GM12878 (cell line): Measurements from ENCODE around the gene SGMS1. TPM values are rescaled to one million over a fixed set of nuclear protein-coding genes. Genes with fewer than 3 reads are reported as not detected.

Experiments used
- ATAC-seq: fragments of 200-7000 bp; cut with Tn5 transposase; 3 replicates; pipeline ENCODE4 v1.9.1; 2020; ENCODE audit warnings: mild to moderate bottlenecking, moderate library complexity
- BruUV-seq: library from RNA; stranded (reverse); fragments of 400-500 nt; replicated peaks from 2 replicates; lab custom pipeline; 2021; lab: Mats Ljungman, UMichigan
- CTCF ChIA-PET: fragments of 300-600 bp; sonication (Branson Sonifier 250); formaldehyde crosslinking; extraction: SDS; loops from one replicate; lab custom pipeline; 2021; ENCODE audit warnings: inconsistent platforms; lab: Yijun Ruan, JAX
- POLR2A ChIA-PET: fragments of 350-600 bp; formaldehyde crosslinking; extraction: SDS; loops from one replicate; lab custom pipeline; 2021; ENCODE audit warnings: inconsistent platforms; lab: Charles Lee
- RAD21 ChIA-PET: fragments of 300-600 bp; sonication (Branson Sonifier 250); formaldehyde crosslinking; loops from one replicate; lab custom pipeline; 2023; ENCODE audit warnings: antibody characterized with exemption; ENCODE audit not compliant: unreplicated experiment; lab: Charles Lee
- SMC1A ChIA-PET: fragments of 300-600 bp; sonication (Branson Sonifier 250); formaldehyde crosslinking; loops from one replicate; lab custom pipeline; 2023; ENCODE audit not compliant: unreplicated experiment, uncharacterized antibody; lab: Charles Lee
- DNase-seq: peaks from one replicate; pipeline ENCODE4 v3.0.0-alpha.2; 2011; ENCODE audit warnings: low read depth, low spot score
- FAIRE-seq: peaks from 3 replicates; lab custom pipeline; 2011; peaks lifted over from hg19 to GRCh38; lab: Jason Lieb, UNC
- H2AFZ ChIP-seq: 2 replicates; pipeline ENCODE4 v1.6.0; 2011; ENCODE audit warnings: low read depth, low read length, control low read depth; ENCODE audit not compliant: control insufficient read depth
- H3K27ac ChIP-seq: 2 replicates; pipeline ENCODE4 v1.5.1; 2011; ENCODE audit warnings: control low read depth; ENCODE audit not compliant: control insufficient read depth, insufficient read depth
- H3K27me3 ChIP-seq, 2 experiments: replicated peaks in 1 of 2; 2 replicates each; pipeline versions ENCODE4 v1.6.0 to v1.6.1; 2011; ENCODE audit warnings: low read length in 1 of 2; ENCODE audit not compliant: control insufficient read depth in 2 of 2, insufficient read depth in 2 of 2
- H3K36me3 ChIP-seq, 2 experiments: 2 replicates each; pipeline ENCODE4 v1.5.1; 2011; ENCODE audit warnings: low read length in 1 of 2; ENCODE audit not compliant: control insufficient read depth in 2 of 2, insufficient read depth in 2 of 2
- H3K4me1 ChIP-seq: 2 replicates; pipeline ENCODE4 v1.6.1; 2011; ENCODE audit warnings: mild to moderate bottlenecking, low read length, moderate library complexity, mixed read lengths; ENCODE audit not compliant: control insufficient read depth, insufficient read depth
- H3K4me2 ChIP-seq: 2 replicates; pipeline ENCODE4 v1.6.0; 2011; ENCODE audit warnings: control low read depth; ENCODE audit not compliant: control insufficient read depth, insufficient read depth
- H3K4me3 ChIP-seq: fragments of 200-600 bp; sonication (generic); 2 replicates; pipeline ENCODE4 v1.5.1; 2016
- H3K79me2 ChIP-seq: 2 replicates; pipeline ENCODE4 v1.6.0; 2011; ENCODE audit warnings: low read length; ENCODE audit not compliant: control insufficient read depth, insufficient read depth
- H3K9ac ChIP-seq: 2 replicates; pipeline ENCODE4 v1.8.0; 2011; ENCODE audit warnings: low read length, control low read depth, mixed read lengths; ENCODE audit not compliant: control insufficient read depth, insufficient read depth
- H3K9me3 ChIP-seq: replicated peaks from 3 replicates; pipeline ENCODE4 v1.5.1; 2011; ENCODE audit warnings: mild to moderate bottlenecking, low read length; ENCODE audit not compliant: control insufficient read depth, insufficient read depth
- H4K20me1 ChIP-seq: 2 replicates; pipeline ENCODE4 v1.6.0; 2011; ENCODE audit not compliant: control insufficient read depth, insufficient read depth
- ATF2 ChIP-seq: IDR thresholded peaks from 2 replicates; pipeline ENCODE4 v1.6.1; 2012; ENCODE audit warnings: low read length, inconsistent platforms
- BACH1 ChIP-seq: fragments of 450-650 bp; IDR thresholded peaks from 2 replicates; pipeline ENCODE4 v1.6.1; 2017; ENCODE audit warnings: mild to moderate bottlenecking, borderline replicate concordance
- CHD2 ChIP-seq: IDR thresholded peaks from 2 replicates; pipeline ENCODE4 v1.6.1; 2011; ENCODE audit warnings: low read depth, low read length, improper control_type of control experiment, borderline replicate concordance
- CREB1 ChIP-seq: IDR thresholded peaks from 2 replicates; pipeline ENCODE4 v1.6.1; 2012; ENCODE audit warnings: low read depth, mild to moderate bottlenecking, inconsistent platforms
- ESRRA ChIP-seq: IDR thresholded peaks from 2 replicates; pipeline ENCODE4 v1.6.1; 2012; ENCODE audit warnings: mild to moderate bottlenecking, low read length, improper control_type of control experiment
- GABPA ChIP-seq: IDR thresholded peaks from 2 replicates; pipeline ENCODE4 v1.6.1; 2014; ENCODE audit warnings: antibody characterized with exemption, low read depth, mild to moderate bottlenecking, inconsistent platforms
- HDAC2 ChIP-seq: fragments of 200-600 bp; sonication (generic); IDR thresholded peaks from 2 replicates; pipeline ENCODE4 v1.6.1; 2017
- IKZF1 ChIP-seq: fragments of 450-650 bp; conservative IDR thresholded peaks from 2 replicates; pipeline ENCODE4 v1.6.1; 2017; ENCODE audit warnings: antibody characterized with exemption, mild to moderate bottlenecking
- IKZF2 ChIP-seq, 2 experiments: fragments of 450-650 bp; IDR thresholded peaks; 2 replicates each; pipeline ENCODE4 v1.6.1; 2017; ENCODE audit warnings: mild to moderate bottlenecking in 2 of 2, moderate library complexity in 2 of 2
- MEF2A ChIP-seq: IDR thresholded peaks from 2 replicates; pipeline ENCODE4 v1.6.1; 2011; ENCODE audit warnings: low read depth, mild to moderate bottlenecking, low read length, moderate library complexity; ENCODE audit not compliant: insufficient read depth
- PAX8 ChIP-seq: fragments of 450-650 bp; IDR thresholded peaks from 2 replicates; pipeline ENCODE4 v1.6.1; 2017; ENCODE audit warnings: mild to moderate bottlenecking, moderate library complexity
- RBBP5 ChIP-seq: fragments of 200-600 bp; sonication (generic); conservative IDR thresholded peaks from 2 replicates; pipeline ENCODE4 v1.6.1; 2016
- RFX5 ChIP-seq: IDR thresholded peaks from 2 replicates; pipeline ENCODE4 v1.6.1; 2011; ENCODE audit warnings: low read depth, low read length, improper control_type of control experiment
- SRF ChIP-seq, 2 experiments: IDR thresholded peaks; 2 replicates each; pipeline ENCODE4 v1.6.1; 2011; ENCODE audit warnings: low read depth in 2 of 2, low read length in 2 of 2, mild to moderate bottlenecking in 1 of 2, moderate library complexity in 1 of 2
- WGBS: methylation state at CpG from one replicate; pipeline ENCODE4 v1.1.6; 2016; ENCODE audit warnings: low lambda C conversion rate; ENCODE audit not compliant: insufficient replicate concordance, insufficient coverage; ENCODE audit errors: missing lambda C conversion rate; 5-methylcytosine and 5-hydroxymethylcytosine counted together
- in situ Hi-C: fragments of 300-500 bp; cut with MboI; formaldehyde crosslinking; loops from 9 replicates; pipeline ENCODE4 v1.14.3; 2018; ENCODE audit warnings: mixed read lengths
- intact Hi-C: fragments of 100-400 bp; cut with micrococcal nuclease; formaldehyde crosslinking; loops from one replicate; pipeline ENCODE4 v1.14.2; 2022; ENCODE audit not compliant: unreplicated experiment
- polyA plus RNA-seq, 11 experiments: library from polyadenylated mRNA; depleted of rRNA in 4 of 11; unstranded in 6 of 11; stranded (reverse) in 5 of 11; fragments of >200 nt; fragmentation: Nextera tagmentation in 4 of 11; fragmentation: Illumina TruSeq in 1 of 11; extraction: Ambion mirVana in 4 of 11; extraction: Trizol in 1 of 11; gene quantifications; 1 replicate in 1 of 11; 2 replicates in 10 of 11; pipeline versions ENCODE4 v1.2.1 to v1.2.3, GENCODE V29; 2011 to 2016; ENCODE audit warnings: inconsistent platforms in 2 of 11, missing spikeins in 2 of 11, low read depth in 1 of 11
- total RNA-seq, 4 experiments: library from RNA; depleted of rRNA in 3 of 4; stranded (reverse); fragments of >200 nt in 3 of 4; fragmentation: Illumina TruSeq in 1 of 4; extraction: Trizol in 1 of 4; gene quantifications; 2 replicates each; pipeline versions ENCODE4 v1.2.1 to v1.2.3, GENCODE V29; 2013 to 2021
- TF ChIP-seq, protein P1 (sequence below): IDR thresholded peaks from 2 replicates; pipeline ENCODE4 v1.6.1; 2011; ENCODE audit warnings: low read depth, mild to moderate bottlenecking, low read length, moderate library complexity, borderline replicate concordance; ENCODE audit errors: extremely low read depth
- TF ChIP-seq, protein P2 (sequence below): fragments of 450-650 bp; IDR thresholded peaks from 2 replicates; pipeline ENCODE4 v1.6.1; 2017; ENCODE audit warnings: mild to moderate bottlenecking
- TF ChIP-seq, protein P3 (sequence below): fragments of 450-650 bp; IDR thresholded peaks from 2 replicates; pipeline ENCODE4 v1.6.1; 2018; ENCODE audit warnings: mild to moderate bottlenecking, low read depth, moderate library complexity; ENCODE audit not compliant: partially characterized antibody
- TF ChIP-seq, protein P4 (sequence below): fragments of 150-350 bp; IDR thresholded peaks from 2 replicates; pipeline ENCODE4 v1.6.1; 2014; ENCODE audit warnings: mild to moderate bottlenecking, low read depth, low read length

Gene SGMS1
- total and polyA plus RNA-seq, 10 of the 15 experiments (the other 5 are each of a cell fraction or from before 2014, with no cell fraction given): 1.4 to 14.5 (median 4.9) TPM

GRCh38 chr10:50420196-50420595 is 203.6 kb downstream of the SGMS1 start:
- in situ Hi-C loops: no loop called here
- Histone ChIP-seq H3K4me3 (no peak overlapping the region), H3K4me1 (peaks cover 28% of the 10 kb centered on the region), H3K4me2 (peak overlapping the region; percentile 2; the same call in 1 of the 2 replicates), H3K9ac (no peak overlapping the region), H3K27ac (no peak overlapping the region), H3K27me3 (no peaks in the 10 kb centered on the region), H4K20me1 (no peaks in the 10 kb centered on the region), H3K36me3 (no peaks in the 10 kb centered on the region), H2AFZ (no peak overlapping the region), H3K79me2 (peaks cover 40% of the 10 kb centered on the region), H3K9me3 (no peaks in the 10 kb centered on the region; the same call in 2 of the 3 replicates)
- ChIA-PET RAD21 (interaction anchor here (0.8 to 3.0 kb wide), 17 partner anchors 8 to 204 kb away, joined by 3 to 14 read pairs (median 4); no protein-coding TSS in a partner anchor), CTCF (interaction anchor here (0.7 to 5.4 kb wide), 26 partner anchors 10 to 233 kb away, joined by 3 to 31 read pairs (median 4); no protein-coding TSS in a partner anchor), SMC1A (interaction anchor here (0.6 to 7.2 kb wide), 32 partner anchors 8 to 228 kb away, joined by 3 to 78 read pairs (median 5); no protein-coding TSS in a partner anchor), POLR2A (interaction anchor here (0.9 to 1.8 kb wide), 7 partner anchors 12 to 227 kb away, joined by 3 to 6 read pairs (median 3); no protein-coding TSS in a partner anchor)
- DNase-seq (no peak), FAIRE-seq (no peak), ATAC-seq (no peak)
- intact Hi-C loops: no loop called here
- BruUV-seq: no TSS peak
- WGBS: 74% methylated on average over 6 of the region's 6 CpGs
- TF ChIP-seq, protein P1, sequence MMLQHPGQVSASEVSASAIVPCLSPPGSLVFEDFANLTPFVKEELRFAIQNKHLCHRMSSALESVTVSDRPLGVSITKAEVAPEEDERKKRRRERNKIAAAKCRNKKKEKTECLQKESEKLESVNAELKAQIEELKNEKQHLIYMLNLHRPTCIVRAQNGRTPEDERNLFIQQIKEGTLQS: no peak
- no peak for TF ChIP-seq BACH1
- TF ChIP-seq IKZF2 (IDR thresholded peaks at IDR 0.05): no peak
- no peak for TF ChIP-seq RFX5
- no peak for TF ChIP-seq ATF2
- TF ChIP-seq, protein P2, sequence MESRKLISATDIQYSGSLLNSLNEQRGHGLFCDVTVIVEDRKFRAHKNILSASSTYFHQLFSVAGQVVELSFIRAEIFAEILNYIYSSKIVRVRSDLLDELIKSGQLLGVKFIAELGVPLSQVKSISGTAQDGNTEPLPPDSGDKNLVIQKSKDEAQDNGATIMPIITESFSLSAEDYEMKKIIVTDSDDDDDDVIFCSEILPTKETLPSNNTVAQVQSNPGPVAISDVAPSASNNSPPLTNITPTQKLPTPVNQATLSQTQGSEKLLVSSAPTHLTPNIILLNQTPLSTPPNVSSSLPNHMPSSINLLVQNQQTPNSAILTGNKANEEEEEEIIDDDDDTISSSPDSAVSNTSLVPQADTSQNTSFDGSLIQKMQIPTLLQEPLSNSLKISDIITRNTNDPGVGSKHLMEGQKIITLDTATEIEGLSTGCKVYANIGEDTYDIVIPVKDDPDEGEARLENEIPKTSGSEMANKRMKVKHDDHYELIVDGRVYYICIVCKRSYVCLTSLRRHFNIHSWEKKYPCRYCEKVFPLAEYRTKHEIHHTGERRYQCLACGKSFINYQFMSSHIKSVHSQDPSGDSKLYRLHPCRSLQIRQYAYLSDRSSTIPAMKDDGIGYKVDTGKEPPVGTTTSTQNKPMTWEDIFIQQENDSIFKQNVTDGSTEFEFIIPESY: no peak
- no peak for TF ChIP-seq RBBP5
- TF ChIP-seq CREB1: no peak
- no peak for TF ChIP-seq PAX8
- no peak for TF ChIP-seq MEF2A
- no peak for TF ChIP-seq CHD2
- no peak for TF ChIP-seq ESRRA
- TF ChIP-seq, protein P3, sequence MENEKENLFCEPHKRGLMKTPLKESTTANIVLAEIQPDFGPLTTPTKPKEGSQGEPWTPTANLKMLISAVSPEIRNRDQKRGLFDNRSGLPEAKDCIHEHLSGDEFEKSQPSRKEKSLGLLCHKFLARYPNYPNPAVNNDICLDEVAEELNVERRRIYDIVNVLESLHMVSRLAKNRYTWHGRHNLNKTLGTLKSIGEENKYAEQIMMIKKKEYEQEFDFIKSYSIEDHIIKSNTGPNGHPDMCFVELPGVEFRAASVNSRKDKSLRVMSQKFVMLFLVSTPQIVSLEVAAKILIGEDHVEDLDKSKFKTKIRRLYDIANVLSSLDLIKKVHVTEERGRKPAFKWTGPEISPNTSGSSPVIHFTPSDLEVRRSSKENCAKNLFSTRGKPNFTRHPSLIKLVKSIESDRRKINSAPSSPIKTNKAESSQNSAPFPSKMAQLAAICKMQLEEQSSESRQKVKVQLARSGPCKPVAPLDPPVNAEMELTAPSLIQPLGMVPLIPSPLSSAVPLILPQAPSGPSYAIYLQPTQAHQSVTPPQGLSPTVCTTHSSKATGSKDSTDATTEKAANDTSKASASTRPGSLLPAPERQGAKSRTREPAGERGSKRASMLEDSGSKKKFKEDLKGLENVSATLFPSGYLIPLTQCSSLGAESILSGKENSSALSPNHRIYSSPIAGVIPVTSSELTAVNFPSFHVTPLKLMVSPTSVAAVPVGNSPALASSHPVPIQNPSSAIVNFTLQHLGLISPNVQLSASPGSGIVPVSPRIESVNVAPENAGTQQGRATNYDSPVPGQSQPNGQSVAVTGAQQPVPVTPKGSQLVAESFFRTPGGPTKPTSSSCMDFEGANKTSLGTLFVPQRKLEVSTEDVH: no peak
- TF ChIP-seq, protein P4, sequence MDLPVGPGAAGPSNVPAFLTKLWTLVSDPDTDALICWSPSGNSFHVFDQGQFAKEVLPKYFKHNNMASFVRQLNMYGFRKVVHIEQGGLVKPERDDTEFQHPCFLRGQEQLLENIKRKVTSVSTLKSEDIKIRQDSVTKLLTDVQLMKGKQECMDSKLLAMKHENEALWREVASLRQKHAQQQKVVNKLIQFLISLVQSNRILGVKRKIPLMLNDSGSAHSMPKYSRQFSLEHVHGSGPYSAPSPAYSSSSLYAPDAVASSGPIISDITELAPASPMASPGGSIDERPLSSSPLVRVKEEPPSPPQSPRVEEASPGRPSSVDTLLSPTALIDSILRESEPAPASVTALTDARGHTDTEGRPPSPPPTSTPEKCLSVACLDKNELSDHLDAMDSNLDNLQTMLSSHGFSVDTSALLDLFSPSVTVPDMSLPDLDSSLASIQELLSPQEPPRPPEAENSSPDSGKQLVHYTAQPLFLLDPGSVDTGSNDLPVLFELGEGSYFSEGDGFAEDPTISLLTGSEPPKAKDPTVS: no peak
- no peak for TF ChIP-seq GABPA
- no peak for TF ChIP-seq HDAC2
- TF ChIP-seq IKZF1: no peak
- TF ChIP-seq SRF (IDR thresholded peaks at IDR 0.05; ENCODE audit: low read depth in 2 of 2, low read length in 2 of 2): no peak
